GM21423 (cell line): ENCODE measurements around the gene CLCN6.
"Not testable (repeated sequence)": the region's sequence is repeated elsewhere in the genome, so short reads cannot be mapped to it uniquely, and the experiment has no call there.

Source experiments
- ATAC-seq: cut with Tn5 transposase; IDR thresholded peaks from one replicate; pipeline ENCODE4 v1.9.1; 2021; ENCODE audit warnings: mild to moderate bottlenecking, moderate library complexity; ENCODE audit not compliant: unreplicated experiment

Gene CLCN6

DNA sequence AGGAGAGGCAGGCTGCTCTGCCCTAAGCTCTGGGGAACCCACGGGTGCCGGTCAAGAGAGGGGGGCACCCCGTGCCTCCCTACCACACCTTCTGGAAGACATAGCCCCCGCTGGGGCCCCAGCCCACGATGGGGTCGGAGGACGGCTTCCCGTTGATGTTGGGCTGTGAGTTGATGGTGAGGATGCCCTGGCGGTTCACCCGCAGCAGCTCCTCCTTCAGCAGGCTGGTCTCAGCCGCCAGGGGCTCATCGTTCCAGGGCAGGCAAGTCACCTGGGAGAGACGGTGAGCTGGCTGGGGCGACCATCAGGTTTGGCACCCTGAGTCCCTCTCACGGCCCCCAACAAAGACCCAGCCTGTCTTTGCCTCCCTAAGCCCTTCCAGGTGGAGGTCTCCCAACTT, 12.2 kb upstream of the CLCN6 start:
- ATAC-seq, result no peak

DNA sequence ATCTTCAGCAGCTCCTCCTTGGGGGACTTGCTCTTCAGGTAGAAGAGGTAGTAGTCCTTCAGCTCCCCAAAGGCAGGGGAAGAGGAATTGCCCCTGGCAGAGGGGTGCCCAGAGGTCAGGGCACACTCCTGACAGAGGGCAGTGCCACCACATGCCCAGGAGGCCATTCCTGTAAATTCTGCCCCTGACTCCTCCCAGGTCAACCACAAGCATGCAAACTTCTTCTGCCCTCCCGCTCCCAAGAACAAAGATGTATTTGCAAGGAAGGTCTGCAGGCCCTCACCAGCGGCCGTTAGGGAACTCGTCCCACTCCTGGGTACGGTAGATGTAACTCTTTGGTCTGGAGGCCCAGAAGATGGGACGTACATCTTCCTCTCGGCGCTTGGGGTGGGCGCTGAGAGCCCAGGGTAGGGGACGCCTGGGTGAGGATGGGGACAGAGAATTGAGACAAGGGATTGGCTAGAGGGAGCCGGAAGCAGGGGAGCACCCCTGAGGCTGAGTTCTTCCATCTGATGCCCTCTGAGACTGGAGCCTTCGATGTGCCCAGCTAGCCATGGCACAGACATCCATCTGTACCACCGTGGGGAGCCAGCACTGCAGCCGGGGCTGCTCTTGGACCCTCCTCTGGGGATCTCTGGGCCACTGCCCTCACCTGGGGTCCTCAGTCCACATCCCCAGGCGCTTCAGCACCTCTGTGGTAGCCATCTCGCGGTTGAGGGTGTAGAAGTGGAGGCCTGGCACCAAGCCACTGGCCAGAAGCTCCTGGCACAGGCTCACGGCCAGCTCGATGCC, 11.3 kb upstream of the CLCN6 start:
- no peak for ATAC-seq

DNA sequence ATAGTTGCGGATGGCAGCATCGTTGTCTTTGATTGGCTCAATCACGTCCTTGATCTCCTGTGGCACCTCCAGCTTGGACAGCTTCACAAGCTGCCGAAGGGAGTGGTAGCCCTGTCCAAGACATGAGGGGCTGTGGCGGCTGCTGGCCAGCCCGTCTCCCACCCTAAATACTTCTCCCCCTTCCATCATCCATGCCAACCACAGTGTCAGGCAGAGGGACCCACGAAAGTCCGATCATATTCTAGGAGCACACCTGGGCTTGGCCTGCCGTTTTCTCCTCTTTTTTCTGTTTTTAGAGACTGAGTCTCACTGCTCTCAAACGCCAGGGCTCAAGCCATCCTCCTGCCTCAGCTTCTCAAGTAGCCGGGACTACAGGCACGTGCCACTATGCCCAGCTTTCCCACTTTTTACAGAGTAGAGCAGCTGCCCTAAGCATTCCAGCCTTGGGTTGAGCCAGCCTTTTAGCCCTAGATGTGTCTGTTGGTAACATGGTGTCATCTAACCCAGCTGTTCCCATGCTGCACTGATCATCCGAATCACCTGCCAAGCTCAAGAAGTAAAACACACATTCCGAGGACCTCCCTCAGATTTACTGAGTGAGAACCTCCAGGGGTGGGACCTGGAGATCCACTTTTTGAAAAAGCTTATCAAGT, 10.6 kb upstream of the CLCN6 start:
- no peak for ATAC-seq

DNA sequence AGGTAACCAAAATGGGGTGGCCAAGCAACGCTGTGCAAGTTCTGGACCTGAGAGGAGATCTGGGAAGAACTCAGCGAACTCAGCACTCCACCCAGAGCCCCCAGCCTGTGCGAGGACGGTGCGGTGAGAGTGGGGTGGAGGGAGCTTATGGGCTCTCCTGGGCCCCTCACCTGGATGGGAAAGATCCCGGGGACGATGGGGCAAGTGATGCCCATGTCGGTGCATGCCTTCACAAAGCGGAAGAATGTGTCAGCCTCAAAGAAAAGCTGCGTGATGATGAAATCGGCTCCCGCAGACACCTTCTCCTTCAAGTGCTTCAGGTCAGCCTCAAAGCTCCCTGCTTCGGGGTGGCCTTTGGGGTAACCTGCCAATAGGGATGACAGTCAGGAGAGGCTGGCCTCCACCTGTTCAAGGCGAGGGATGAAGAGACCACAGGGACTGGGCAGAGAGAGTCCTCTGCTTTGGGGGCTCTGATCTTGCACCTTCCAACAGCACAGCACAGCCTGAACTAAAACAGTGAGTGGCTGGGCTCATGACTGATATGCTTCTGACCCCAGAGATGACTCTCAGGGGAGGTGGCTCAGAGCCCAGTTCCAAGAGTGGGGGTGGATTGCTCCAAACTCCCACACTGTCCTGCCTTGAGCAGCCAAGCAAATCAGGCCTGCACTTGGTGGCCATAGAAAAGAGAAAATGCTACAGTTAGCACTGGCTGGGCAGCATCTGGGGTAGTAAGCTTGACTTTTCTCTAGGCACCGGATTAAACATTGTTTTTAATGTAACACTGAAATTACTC, 9.8 kb upstream of the CLCN6 start:
- no peak for ATAC-seq

DNA sequence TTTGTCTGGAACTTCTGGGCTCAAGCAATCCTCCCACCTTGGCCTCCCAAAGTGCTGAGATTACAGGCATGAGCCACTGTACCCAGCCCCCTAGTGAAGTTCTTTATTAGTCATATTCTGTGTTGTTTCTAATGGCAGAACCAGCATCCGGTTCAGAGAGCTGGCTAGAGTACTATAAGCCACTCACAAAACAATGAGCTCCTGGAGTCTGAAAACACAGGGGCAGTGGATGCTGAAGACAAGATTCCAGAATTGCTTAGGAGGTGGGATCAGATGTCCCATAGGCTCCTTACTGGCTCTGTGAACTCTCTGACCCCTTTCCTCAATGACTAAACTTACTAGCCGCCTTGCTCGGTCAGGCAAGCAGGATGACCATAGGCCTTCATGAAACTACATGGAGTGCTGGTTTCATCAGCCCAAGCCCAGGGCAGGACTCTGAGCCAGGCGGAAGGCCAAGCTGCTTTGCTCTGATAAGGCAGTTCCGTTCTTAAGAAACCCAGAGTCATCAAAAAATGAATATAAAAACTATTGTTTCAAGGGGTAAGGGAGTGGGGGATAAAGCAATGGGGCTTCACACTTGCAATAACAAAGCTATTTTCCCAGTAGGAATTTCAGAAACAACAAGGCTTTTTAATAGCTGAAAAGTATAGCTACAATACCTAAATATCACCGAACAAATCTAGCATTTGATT, 8.3 kb upstream of the CLCN6 start:
- ATAC-seq, result no peak

DNA sequence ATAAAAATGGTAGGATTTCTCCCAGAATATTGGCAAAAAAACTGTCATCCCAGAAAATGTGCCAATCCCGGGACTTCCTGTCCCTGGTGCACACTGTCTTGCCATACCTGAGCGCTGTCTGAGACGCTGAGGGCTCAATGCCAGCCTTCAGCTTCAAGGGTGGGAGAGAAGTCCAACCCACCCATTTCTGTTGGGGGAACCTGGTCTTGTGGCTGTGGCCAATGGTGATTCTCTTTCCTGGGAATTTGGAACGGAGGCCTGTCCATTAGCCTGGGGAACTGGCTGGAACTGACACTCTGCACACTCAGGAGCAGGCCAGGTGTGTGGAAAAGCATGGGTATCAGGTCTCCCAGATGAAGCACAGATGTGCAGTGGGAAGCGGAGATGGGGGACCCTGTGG, 6.9 kb upstream of the CLCN6 start:
- no peak for ATAC-seq

DNA sequence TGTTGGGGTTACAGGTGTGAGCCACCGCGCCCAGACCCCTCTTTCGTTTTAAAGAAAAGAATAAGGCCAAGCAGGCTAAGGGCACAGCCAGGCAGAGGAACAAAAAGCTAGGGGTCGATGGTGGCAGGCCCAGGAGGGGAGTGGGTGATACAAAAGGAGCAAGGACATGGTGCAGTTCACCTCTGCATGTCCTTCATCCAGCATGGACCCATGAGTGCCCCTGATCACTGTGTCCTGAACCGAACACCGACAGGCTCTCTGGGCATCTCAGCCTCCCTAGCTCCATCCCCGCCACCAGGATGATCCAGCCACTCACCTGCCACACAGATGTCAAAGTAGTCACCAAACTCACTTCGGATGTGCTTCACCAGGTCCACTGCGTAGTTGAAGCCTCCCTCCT, 6.1 kb upstream of the CLCN6 start:
- ATAC-seq, result no peak

DNA sequence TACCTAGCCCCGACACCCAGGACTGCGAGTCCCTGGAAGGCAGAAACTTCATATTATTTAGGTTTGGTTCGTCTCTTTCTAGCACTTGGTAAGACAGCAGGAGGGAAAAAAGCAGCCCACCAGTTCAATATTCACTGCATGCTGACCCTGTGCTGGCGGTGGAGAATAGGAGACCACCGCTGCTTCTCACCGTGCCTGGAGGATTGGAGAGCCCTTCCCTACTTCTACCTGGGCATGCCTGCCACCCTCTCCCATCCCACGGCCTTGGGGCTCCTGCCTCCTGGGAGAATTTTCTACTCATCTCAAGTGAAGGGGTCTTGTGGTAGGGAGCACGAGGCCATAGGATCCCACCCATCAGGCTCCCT, 5.6 kb upstream of the CLCN6 start:
- ATAC-seq, result no peak

DNA sequence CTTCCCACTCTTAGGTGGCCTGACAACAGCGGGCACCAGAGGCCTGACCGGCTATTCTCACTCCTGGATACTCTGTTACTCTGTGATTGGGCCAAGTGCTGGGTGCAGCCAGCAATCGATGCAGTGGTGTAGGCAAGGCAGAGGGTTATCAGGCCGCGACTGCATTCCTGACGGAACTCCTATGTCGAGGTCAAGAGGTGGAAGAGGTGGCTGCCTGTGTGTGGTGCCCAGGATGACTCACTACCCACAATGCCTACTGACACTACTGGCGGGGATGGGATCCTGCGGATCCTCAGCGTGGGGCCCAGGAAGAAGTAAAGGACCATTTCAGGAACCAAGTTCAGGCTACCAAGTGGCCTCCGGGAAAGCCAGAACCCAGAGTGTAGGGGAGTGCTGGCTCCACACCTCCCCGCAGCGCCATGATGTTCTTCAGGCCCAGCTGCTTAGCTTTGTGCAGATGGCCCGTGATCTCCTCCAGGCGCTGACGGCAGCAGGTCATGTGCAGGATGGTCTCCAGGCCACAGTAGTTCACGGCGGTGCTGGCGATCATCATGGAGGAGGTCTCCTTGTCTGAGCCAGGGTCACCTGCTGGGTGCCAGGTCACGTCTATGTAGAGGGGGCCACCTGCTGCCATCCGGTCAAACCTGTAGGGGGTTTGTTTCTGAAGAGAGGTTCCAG, 5.1 kb upstream of the CLCN6 start:
- ATAC-seq, result no peak

DNA sequence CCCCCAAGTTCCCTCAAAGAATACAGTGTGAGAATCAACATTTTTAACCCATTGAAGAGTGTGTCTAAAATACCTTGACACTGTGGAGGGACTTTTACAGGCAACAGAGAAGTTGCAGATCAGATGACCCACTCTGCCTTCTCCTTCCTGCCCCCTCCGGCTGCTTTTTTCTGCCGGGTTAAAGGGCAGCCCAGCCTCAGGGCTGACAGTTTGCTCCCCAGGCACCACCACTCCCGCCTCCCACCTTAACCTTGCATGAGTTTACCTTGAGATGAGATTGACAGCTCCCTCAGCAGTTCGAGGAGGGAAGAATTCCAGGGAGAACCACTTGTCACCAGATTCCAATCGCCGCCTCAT, 3.4 kb upstream of the CLCN6 start:
- no peak for ATAC-seq

DNA sequence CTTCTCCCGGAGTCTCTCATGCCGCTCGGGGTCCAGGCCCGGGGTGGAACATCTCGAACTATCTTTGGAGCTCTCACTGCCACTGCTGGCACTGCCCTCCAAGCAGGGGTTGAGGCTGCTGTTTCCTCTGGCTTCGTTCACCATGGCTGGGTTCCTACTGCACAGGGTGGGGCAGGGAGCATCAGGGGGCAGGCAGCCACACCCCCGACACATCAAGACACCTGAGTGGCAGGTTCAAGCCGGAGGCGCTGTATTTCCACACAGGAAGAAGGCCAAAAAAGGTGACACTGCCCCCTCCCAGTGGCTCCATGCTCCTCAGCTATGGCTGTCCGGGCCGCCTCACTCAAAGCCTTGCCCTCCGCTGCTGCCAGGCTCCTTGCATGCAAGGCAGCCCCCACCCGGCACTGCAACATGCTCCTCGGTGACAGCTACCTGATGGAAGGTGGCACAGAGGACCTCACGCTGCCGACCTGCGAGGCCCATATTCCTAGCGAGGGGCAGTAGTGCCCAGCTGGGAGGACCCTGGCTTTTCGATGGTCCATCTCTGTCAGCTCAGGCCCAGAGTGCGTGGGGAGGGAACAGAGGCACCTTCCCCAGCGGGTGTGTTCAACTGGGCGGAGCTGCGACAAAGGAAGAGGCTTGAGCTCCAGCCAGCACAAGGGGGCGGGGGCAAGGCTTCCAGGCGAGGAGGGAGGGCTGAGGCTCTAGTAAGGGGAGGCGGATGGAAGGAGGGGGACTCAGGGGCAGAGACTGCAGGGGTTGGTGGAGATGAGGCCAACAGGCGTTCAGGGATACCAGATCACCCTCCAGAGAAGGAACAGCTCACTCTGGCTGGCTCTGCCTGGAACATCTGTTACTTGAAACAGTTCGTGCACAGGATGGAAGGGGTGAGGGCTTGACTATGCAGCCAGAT, 2.8 kb upstream of the CLCN6 start:
- ATAC-seq, result no peak

DNA sequence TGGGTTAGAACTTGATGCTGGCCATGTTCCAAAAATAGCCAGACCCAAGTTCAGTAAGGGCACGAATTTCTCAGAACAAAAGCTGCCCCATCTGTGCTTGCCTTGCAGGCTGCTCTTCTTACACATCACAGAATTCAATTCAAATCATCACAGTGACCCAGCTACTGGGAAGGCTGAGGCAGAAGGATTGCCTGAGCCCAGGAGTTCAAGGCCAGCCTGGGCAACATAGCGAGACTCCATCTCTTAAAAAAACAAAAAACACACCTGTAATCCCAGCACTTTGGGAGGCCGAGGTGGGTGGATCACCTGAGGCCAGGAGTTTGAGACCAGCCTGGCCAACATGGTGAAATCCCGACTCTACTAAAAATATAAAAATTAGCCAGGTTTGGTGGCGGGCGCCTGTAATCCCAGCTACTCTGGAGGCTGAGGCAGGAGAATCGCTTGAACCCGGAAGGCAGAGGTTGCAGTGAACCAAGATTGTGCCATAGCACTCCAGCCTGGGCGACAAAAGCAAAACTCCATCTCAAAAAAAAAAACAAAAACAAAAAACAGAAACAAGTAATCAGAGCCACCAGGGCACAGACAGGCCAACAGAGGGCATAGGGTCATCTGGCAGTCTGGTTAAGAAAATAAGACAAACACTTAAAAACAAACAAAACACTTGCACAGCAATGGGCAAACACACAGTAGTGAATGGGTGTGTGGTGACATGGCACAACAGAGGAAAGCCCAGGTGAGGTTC, 1.9 kb upstream of the CLCN6 start:
- not testable (repeated sequence) for ATAC-seq

DNA sequence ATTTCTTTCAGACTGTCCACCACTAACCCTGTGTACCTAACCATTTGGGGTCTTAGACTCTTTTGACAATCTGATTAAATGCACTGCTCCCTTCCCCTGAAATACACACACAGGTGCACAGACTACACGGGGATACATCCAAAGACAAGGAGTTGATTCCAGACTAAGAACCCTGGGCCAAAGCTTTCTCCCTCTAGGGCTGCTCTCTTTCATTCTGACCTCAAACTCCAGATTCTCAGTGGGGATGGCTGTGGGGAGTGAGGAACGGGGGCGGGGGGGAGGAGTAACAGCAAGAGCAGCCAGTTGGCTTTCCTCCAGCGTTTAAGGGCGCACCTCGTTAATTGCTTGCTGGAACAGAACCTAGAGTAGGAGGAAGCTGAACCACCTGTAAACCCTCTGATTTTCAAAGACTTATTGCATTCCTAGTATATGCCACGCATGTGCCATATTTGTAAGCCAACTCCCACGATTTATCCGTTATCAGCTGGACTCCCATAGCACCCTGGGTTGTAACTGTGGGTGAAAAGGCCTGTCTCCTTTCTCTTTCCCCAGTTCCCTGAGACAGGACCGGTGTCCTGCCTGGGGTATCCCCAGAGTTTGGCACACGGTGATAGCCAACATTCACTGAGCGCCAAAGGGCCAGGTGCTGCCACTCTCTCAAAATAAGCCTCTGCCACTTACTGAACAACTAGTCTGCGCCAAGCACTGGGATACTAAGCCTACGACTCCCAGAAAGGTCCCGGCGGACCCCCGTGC, 1.1 kb upstream of the CLCN6 start:
- ATAC-seq, result no peak

DNA sequence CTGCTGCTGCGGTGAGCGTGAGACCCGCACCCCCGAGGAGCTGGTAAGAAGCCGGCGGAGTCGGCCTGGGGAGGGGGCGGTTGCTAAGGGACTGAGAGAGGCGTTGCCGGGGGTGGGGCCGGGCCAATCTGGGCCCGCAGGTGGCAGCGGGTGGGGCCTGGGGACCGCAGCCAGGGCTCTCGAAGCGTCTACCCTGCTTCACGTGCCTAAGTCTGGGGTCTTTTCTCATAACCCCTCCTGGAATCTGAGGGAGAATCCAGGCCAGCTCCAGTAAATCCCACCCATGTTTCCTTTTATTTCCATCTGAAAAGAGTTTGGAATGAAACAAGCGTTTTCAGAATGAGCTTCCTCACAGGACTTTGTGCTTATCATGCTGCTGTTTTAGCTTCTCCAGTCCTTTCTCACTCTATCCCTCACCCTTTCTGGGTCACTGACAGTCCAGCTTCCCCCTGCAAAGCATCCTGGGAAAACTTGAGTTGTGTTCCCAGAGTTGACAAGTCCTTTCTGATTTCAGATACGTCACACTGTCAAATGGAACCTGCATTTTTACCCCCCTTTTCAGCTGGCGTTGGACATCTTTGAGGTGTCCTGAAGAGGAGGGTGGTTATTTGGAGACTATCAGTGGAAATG, 431 bp downstream of the CLCN6 start:
- peak; percentile 33 for ATAC-seq

DNA sequence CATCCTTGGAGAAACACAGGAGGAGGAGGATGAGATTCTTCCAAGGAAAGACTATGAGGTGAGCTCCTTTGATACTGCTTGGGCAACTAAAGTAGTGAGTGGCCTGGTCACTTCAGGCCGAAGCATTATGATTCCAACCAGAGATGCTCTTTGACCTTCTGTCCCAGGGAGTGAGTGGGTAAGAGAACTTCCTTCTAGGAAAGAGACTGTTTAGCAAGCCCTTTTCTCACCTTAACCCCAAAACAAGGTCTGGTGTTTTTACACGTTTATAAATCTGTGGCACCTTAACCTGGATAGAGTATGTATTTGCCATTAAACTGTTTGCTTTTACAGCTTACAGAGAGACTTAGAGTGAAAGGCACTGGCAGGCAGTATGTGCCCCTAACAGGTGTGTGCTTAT, 1.1 kb downstream of the CLCN6 start:
- no peak for ATAC-seq

DNA sequence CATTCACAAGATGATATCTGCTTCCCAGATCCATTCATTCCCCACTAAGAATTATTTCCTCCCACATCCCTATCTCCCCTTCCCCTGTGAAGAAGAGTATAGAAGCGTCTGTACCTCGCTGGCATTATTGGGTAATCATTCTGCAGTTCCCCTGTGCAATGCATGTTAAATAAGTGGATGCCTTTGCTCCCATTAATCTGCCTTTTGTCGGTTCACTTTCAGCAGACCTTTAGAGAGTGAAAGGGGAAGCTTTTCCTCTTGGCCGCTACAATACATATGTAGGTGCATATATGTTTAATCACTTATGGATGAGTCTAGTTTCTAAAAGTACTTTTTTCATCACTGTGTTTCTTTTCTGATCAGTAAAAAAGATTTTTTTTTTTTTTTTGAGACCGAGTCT, 7.0 kb downstream of the CLCN6 start:
- ATAC-seq, result no peak

DNA sequence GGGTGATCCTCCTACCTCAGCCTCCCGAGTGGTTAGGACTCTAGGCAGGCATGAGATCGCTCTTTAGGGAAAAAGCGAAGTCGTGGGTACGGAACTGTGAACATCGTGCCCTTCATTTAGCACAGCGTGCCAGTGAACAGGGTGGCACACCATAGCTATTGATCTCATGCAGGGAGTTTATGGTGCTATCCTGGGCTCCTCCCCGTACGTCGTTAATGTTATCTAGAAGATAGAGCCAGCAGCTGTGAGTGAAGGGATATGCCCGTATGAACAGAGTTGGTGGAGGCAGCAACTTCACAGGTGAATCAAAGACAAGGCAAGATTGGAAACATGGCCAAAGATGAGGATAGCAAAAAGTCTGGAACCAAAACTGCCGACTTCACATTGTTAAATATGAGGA, 11.2 kb downstream of the CLCN6 start:
- no peak for ATAC-seq

DNA sequence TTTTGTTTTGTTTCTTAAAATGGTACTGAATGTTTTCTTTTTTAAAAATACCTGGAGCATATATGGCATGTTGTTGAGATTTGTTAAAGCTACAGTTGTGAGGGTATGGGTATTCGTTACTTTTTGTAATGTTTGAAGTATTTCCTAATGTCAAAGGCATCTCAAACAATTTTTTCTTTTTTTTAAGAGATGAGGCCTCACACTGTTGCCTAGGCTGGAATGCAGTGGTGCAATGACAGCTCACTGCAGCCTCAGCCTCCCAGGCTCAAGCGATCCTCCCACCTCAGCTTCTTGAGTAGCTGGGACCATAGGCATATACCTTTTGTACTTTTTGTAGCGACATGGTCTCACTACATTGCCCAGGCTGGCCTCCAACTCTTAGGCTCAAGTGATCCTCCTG, 16.1 kb downstream of the CLCN6 start:
- ATAC-seq, result no peak
